Vagina (tissue), 2 donors: Measurements from ENCODE around the gene IPO4.

Experiments
- POLR2A ChIP-seq, 2 donors: fragments of 450-650 bp; IDR thresholded peaks; one replicate each; pipeline ENCODE4 v1.6.1; 2017; ENCODE audit warnings: antibody characterized with exemption in 2 of 2, mild to moderate bottlenecking in 2 of 2, moderate library complexity in 2 of 2
- POLR2AphosphoS5 ChIP-seq, 2 donors: sonication (generic); formaldehyde crosslinking; IDR thresholded peaks; one replicate each; pipeline ENCODE4 v1.9.0; 2017; ENCODE audit warnings: antibody characterized with exemption in 2 of 2, mild to moderate bottlenecking in 2 of 2, low read depth in 1 of 2; ENCODE audit not compliant: insufficient read depth in 1 of 2
- TF ChIP-seq, protein P1 (sequence below), 3 experiments: fragments of 450-650 bp in 2 of 3; fragments of 200-600 bp in 1 of 3; sonication (generic) in 1 of 3; IDR thresholded peaks; one replicate each; pipeline ENCODE4 v1.5.1; 2017 to 2019; ENCODE audit warnings: antibody characterized with exemption in 3 of 3, mild to moderate bottlenecking in 2 of 3, moderate library complexity in 2 of 3

DNA sequence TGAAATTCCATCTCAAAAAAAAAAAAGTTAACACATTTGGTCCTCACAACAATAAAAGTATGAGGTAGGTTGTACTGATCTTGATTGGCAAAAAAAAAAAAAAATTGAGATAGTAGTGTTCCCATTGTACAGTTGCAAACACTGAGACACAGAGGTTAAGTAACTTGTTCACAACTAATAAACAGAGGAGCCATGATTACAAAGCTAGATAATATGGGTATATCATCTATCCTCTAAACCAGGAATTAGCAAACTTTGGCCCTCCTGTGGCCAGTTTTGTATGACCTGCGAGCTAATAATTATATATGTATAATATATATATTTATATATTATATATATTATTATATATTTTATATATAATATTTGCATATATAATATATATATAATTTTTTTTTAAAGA is 54.9 kb downstream of the IPO4 start:
- TF ChIP-seq POLR2AphosphoS5 (IDR thresholded peaks at IDR 0.05; ENCODE audit: insufficient read depth in 1 of 2, low read depth in 1 of 2) (no peak), POLR2A (IDR thresholded peaks at IDR 0.05) (no peak)
- TF ChIP-seq, protein P1, sequence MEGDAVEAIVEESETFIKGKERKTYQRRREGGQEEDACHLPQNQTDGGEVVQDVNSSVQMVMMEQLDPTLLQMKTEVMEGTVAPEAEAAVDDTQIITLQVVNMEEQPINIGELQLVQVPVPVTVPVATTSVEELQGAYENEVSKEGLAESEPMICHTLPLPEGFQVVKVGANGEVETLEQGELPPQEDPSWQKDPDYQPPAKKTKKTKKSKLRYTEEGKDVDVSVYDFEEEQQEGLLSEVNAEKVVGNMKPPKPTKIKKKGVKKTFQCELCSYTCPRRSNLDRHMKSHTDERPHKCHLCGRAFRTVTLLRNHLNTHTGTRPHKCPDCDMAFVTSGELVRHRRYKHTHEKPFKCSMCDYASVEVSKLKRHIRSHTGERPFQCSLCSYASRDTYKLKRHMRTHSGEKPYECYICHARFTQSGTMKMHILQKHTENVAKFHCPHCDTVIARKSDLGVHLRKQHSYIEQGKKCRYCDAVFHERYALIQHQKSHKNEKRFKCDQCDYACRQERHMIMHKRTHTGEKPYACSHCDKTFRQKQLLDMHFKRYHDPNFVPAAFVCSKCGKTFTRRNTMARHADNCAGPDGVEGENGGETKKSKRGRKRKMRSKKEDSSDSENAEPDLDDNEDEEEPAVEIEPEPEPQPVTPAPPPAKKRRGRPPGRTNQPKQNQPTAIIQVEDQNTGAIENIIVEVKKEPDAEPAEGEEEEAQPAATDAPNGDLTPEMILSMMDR (IDR thresholded peaks at IDR 0.05), result no peak
